Neural cell (in vitro differentiated cells): ENCODE data around the gene MDM2. TPM values are rescaled to one million over a fixed set of nuclear protein-coding genes. Genes with fewer than 3 reads are reported as not detected.

Experiments used
- H2AFZ ChIP-seq: fragments of 200-600, 300-800 bp; sonication (generic), shearing (Covaris generic); 2 replicates; pipeline ENCODE4 v1.6.0; 2014; ENCODE audit warnings: low read depth, mild to moderate bottlenecking, antibody characterized with exemption, low read length, moderate library complexity
- H3F3A ChIP-seq: fragments of 200-600 bp; shearing (Covaris generic); 2 replicates; pipeline ENCODE4 v1.6.1; 2016; ENCODE audit warnings: mild to moderate bottlenecking, moderate library complexity, mixed read lengths, antibody characterized with exemption, low read length; ENCODE audit not compliant: insufficient read depth, poor library complexity, severe bottlenecking
- H3K27ac ChIP-seq: fragments of 200-600, 300-800 bp; sonication (generic), shearing (Covaris generic); 2 replicates; pipeline ENCODE4 v1.5.1; 2014; ENCODE audit warnings: mild to moderate bottlenecking, low read length, moderate library complexity
- H3K27me3 ChIP-seq: fragments of 300-800, 200-600 bp; sonication (generic), shearing (Covaris generic); 2 replicates; pipeline ENCODE4 v1.6.0; 2014; ENCODE audit warnings: mild to moderate bottlenecking, low read depth, low read length, moderate library complexity; ENCODE audit not compliant: insufficient read depth
- H3K36me3 ChIP-seq: fragments of 300-800, 200-600 bp; sonication (generic), shearing (Covaris generic); 2 replicates; pipeline ENCODE4 v1.5.1; 2014; ENCODE audit warnings: mild to moderate bottlenecking, antibody characterized with exemption, low read length, moderate library complexity; ENCODE audit not compliant: insufficient read depth
- H3K4me2 ChIP-seq: fragments of 300-800, 200-600 bp; sonication (generic), shearing (Covaris generic); 2 replicates; pipeline ENCODE4 v1.6.0; 2014; ENCODE audit warnings: mild to moderate bottlenecking, low read length
- H3K4me3 ChIP-seq: fragments of 300-800, 200-600 bp; sonication (generic), shearing (Covaris generic); 2 replicates; pipeline ENCODE4 v1.5.1; 2014; ENCODE audit warnings: mild to moderate bottlenecking, low read length, moderate library complexity
- H3K79me2 ChIP-seq: fragments of 200-600 bp; shearing (Covaris generic); replicated peaks from 2 replicates; pipeline ENCODE4 v1.6.0; 2014; ENCODE audit warnings: mild to moderate bottlenecking, low read length, moderate library complexity; ENCODE audit not compliant: insufficient read depth
- H3K9ac ChIP-seq: fragments of 300-800, 200-600 bp; sonication (generic), shearing (Covaris generic); 2 replicates; pipeline ENCODE4 v1.6.1; 2016; ENCODE audit warnings: mild to moderate bottlenecking, low read length, mixed read lengths
- H3K9me2 ChIP-seq: fragments of 200-600 bp; shearing (Covaris generic); 2 replicates; pipeline ENCODE4 v1.6.1; 2016; ENCODE audit warnings: mild to moderate bottlenecking, low read length, mixed read lengths; ENCODE audit not compliant: insufficient read depth
- H3K9me3 ChIP-seq: fragments of 200-600, 300-800 bp; sonication (generic), shearing (Covaris generic); 2 replicates; pipeline ENCODE4 v1.6.1; 2016; ENCODE audit warnings: mild to moderate bottlenecking, mixed run types, low read length, moderate library complexity, mixed read lengths
- H4K20me1 ChIP-seq: fragments of 200-600 bp; shearing (Covaris generic); 2 replicates; pipeline ENCODE4 v1.6.1; 2016; ENCODE audit warnings: mild to moderate bottlenecking, mixed run types; ENCODE audit not compliant: insufficient read depth
- EP300 ChIP-seq: fragments of 450-650 bp; conservative IDR thresholded peaks from 2 replicates; pipeline ENCODE4 v1.6.1; 2014; ENCODE audit warnings: antibody characterized with exemption, mild to moderate bottlenecking, moderate library complexity; ENCODE audit not compliant: poor library complexity, severe bottlenecking
- EZH2 ChIP-seq: fragments of 200-600, 300-800 bp; shearing (Covaris generic), sonication (generic); IDR thresholded peaks from 2 replicates; pipeline ENCODE4 v1.6.1; 2014; ENCODE audit warnings: antibody characterized with exemption, low read length, borderline replicate concordance, mild to moderate bottlenecking; ENCODE audit not compliant: insufficient read depth, poor library complexity, severe bottlenecking
- MXI1 ChIP-seq: fragments of 450-650 bp; conservative IDR thresholded peaks from 2 replicates; pipeline ENCODE4 v1.6.1; 2014; ENCODE audit warnings: antibody characterized with exemption, mild to moderate bottlenecking; ENCODE audit not compliant: poor library complexity, severe bottlenecking
- POLR2AphosphoS5 ChIP-seq: IDR thresholded peaks from 2 replicates; pipeline ENCODE4 v1.6.1; 2012
- RAD21 ChIP-seq: fragments of 450-650 bp; conservative IDR thresholded peaks from 2 replicates; pipeline ENCODE4 v1.6.1; 2014; ENCODE audit warnings: antibody characterized with exemption, mild to moderate bottlenecking, moderate library complexity
- SMC3 ChIP-seq: fragments of 450-650 bp; conservative IDR thresholded peaks from 2 replicates; pipeline ENCODE4 v1.6.1; 2014; ENCODE audit warnings: antibody characterized with exemption, mild to moderate bottlenecking, moderate library complexity; ENCODE audit not compliant: poor library complexity
- TAF1 ChIP-seq: IDR thresholded peaks from 2 replicates; pipeline ENCODE4 v1.6.1; 2012; ENCODE audit warnings: low read depth
- polyA plus RNA-seq: library from polyadenylated mRNA; depleted of rRNA; stranded (reverse); fragments of >200 nt; gene quantifications from 2 replicates; pipeline ENCODE4 v1.2.3, GENCODE V29; 2014
- TF ChIP-seq, protein P1 (sequence below): fragments of 450-650 bp; IDR thresholded peaks from 2 replicates; pipeline ENCODE4 v1.5.1; 2014; ENCODE audit warnings: antibody characterized with exemption, mild to moderate bottlenecking, moderate library complexity; ENCODE audit not compliant: poor library complexity, severe bottlenecking
- TF ChIP-seq, protein P2 (sequence below): IDR thresholded peaks from 2 replicates; pipeline ENCODE4 v1.6.1; 2012; ENCODE audit warnings: borderline replicate concordance

MDM2 gene
- polyA plus RNA-seq, 1 donor from 2014 or later = 37.5 TPM

DNA sequence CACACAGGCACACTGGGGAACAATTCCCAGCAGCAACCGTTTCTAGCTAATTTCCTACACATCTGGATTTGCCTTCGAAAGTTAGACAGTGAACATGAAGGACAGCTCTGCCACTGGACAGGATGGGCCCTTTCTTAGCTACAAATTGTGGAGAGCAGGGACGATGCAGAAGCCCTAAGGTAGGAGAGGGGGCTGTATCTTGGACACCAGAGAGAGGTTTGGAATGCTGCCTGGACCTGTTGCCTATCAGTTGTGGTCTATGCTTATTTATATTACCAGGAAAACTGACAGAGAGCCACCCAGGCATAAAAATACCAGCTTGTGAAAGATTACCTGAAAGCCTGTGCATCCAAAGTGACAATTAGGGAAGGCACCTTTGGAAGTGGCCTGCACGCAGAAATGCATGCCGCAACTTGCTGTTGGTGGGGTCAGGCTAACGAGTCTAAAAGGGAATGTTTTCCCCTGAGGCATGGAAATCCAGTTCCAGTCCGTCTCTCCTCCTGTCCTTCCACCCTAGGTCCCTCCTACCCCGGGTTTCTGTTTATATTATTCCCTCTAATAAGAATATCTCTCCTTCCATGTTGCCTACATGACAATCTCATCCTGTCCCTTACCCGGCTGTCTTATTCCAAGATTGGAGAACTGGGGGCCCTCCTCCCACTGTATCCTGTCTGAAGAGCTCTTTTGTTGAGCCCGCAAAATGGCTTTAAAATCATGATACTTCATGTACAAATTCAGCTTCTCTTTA lies 60.2 kb downstream of the MDM2 start:
- Histone ChIP-seq H3K9me2 (no peaks in the 10 kb centered on the region), H3K27me3 (no peaks in the 10 kb centered on the region), H3K36me3 (no peaks in the 10 kb centered on the region), H2AFZ (no peak overlapping the region), H3K4me2 (no peak overlapping the region), H4K20me1 (no peaks in the 10 kb centered on the region), H3K9ac (no peak overlapping the region), H3K4me3 (no peak overlapping the region), H3K9me3 (no peaks in the 10 kb centered on the region), H3K27ac (no peak overlapping the region), H3K79me2 (no peaks in the 10 kb centered on the region), H3F3A (no peaks in the 10 kb centered on the region)
- no peak for TF ChIP-seq EZH2
- no peak for TF ChIP-seq MXI1
- no peak for TF ChIP-seq TAF1
- TF ChIP-seq, protein P1, sequence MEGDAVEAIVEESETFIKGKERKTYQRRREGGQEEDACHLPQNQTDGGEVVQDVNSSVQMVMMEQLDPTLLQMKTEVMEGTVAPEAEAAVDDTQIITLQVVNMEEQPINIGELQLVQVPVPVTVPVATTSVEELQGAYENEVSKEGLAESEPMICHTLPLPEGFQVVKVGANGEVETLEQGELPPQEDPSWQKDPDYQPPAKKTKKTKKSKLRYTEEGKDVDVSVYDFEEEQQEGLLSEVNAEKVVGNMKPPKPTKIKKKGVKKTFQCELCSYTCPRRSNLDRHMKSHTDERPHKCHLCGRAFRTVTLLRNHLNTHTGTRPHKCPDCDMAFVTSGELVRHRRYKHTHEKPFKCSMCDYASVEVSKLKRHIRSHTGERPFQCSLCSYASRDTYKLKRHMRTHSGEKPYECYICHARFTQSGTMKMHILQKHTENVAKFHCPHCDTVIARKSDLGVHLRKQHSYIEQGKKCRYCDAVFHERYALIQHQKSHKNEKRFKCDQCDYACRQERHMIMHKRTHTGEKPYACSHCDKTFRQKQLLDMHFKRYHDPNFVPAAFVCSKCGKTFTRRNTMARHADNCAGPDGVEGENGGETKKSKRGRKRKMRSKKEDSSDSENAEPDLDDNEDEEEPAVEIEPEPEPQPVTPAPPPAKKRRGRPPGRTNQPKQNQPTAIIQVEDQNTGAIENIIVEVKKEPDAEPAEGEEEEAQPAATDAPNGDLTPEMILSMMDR = no peak
- TF ChIP-seq, protein P2, sequence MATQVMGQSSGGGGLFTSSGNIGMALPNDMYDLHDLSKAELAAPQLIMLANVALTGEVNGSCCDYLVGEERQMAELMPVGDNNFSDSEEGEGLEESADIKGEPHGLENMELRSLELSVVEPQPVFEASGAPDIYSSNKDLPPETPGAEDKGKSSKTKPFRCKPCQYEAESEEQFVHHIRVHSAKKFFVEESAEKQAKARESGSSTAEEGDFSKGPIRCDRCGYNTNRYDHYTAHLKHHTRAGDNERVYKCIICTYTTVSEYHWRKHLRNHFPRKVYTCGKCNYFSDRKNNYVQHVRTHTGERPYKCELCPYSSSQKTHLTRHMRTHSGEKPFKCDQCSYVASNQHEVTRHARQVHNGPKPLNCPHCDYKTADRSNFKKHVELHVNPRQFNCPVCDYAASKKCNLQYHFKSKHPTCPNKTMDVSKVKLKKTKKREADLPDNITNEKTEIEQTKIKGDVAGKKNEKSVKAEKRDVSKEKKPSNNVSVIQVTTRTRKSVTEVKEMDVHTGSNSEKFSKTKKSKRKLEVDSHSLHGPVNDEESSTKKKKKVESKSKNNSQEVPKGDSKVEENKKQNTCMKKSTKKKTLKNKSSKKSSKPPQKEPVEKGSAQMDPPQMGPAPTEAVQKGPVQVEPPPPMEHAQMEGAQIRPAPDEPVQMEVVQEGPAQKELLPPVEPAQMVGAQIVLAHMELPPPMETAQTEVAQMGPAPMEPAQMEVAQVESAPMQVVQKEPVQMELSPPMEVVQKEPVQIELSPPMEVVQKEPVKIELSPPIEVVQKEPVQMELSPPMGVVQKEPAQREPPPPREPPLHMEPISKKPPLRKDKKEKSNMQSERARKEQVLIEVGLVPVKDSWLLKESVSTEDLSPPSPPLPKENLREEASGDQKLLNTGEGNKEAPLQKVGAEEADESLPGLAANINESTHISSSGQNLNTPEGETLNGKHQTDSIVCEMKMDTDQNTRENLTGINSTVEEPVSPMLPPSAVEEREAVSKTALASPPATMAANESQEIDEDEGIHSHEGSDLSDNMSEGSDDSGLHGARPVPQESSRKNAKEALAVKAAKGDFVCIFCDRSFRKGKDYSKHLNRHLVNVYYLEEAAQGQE = no peak
- TF ChIP-seq POLR2AphosphoS5 = no peak
- TF ChIP-seq SMC3 = no peak
- TF ChIP-seq EP300 = no peak
- TF ChIP-seq RAD21 = no peak

DNA sequence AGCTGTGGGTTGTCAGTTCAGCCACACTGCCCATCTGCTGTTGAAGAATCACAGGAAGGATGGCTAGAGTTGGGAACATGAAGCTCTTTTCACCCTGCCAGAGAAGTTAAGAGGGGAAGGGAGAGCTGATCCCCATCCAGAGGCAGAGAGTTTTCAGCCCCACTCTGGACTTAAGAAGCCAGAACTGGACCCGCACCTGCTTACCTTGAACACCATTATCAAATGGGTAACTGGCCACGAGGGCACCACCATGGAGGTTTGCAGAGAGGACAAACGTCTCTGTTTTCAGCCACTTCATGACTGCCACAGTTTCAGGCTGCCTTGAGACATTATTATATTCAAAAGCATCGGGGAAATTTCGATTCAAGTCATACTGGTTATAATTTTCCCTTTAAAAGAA lies 62.0 kb downstream of the MDM2 start:
- H3K27me3 ChIP-seq = no peaks in the 10 kb centered on the region
- no peak overlapping the region for H2AFZ ChIP-seq
- H4K20me1 ChIP-seq = no peaks in the 10 kb centered on the region
- H3K4me2 ChIP-seq = no peak overlapping the region
- TF ChIP-seq EP300 = no peak
- no peak for TF ChIP-seq RAD21
- no peak for TF ChIP-seq SMC3
- no peak for TF ChIP-seq EZH2
- no peak for TF ChIP-seq MXI1
- TF ChIP-seq, protein P2 = no peak
- no peak for TF ChIP-seq TAF1
- TF ChIP-seq, protein P1 = no peak
- TF ChIP-seq POLR2AphosphoS5 = no peak
- no peaks in the 10 kb centered on the region for H3K9me3 ChIP-seq
- H3K4me3 ChIP-seq = no peak overlapping the region
- H3K9me2 ChIP-seq = no peaks in the 10 kb centered on the region
- no peaks in the 10 kb centered on the region for H3K79me2 ChIP-seq
- no peak overlapping the region for H3K9ac ChIP-seq
- no peaks in the 10 kb centered on the region for H3K36me3 ChIP-seq
- H3K27ac ChIP-seq = no peak overlapping the region
- H3F3A ChIP-seq = no peaks in the 10 kb centered on the region
